DMS114 treated with DMSO at 0.1 percent for 48 hours (cell line): ENCODE data around the gene VWA8.
"Not testable (repeated sequence)": the region's sequence is repeated elsewhere in the genome, so short reads cannot be mapped to it uniquely, and the experiment has no call there.

Source experiments
- DNase-seq: peaks from one replicate; lab custom pipeline; 2025; ENCODE audit not compliant: unreplicated experiment; lab: John Stamatoyannopoulos, UW

VWA8 gene

DNA sequence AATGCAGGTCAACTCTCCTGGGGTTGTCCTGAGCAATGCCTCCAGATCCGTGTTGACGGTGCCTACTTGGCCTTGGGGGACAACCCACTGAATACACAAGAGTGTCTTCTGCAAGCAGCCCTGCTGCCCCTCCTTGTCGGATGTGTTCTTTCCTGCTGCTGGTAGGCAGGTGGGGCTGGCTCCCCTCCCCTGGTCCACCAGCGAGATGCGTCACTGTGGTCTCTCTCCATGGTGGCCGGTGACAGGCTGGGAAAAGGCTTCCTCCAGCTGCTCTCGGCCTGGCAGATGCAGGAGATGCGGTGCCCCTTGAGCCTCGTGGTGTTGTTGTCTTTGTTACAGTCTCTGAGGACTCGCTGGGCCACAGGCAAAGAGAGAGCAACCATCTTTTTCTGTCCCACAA lies 418.6 kb downstream of the VWA8 start:
- no peak for DNase-seq

DNA sequence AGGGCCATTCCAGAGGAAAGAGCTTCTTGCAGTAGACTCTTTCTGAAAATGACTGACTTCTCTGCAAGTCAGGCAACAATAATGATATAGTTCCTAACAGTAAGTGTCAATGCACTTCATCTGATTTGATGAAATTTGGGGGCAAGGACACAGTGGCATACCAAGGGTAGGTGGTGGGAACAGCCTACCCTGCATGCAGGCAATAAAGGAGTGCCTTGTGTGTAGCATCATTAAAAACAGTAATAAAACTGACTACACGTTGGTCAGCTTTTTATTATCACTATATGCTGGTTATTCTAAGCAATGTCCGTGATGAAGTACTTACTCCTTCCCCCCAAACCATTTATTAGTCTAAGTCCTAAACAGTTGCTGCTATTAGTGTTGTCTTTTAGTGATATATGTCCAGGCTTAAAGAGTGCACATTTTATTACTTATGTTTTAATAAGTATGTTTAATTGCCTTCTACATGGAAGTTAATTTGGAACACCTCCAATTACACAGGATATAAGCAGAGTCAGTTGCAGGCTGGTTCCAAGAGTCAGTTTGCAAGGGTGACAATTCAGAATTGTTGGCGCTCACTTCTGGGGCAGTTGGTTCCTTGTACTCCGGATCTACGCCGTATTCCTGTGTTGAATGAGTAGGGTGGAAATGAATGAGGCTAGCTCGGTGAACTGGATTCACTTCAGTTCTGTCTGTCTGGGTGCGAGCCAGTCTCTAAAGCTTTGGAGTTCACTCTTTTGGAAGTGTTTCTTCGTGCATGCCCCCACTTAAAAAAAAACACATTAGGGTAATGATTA lies 419.6 kb downstream of the VWA8 start:
- no peak for DNase-seq

DNA sequence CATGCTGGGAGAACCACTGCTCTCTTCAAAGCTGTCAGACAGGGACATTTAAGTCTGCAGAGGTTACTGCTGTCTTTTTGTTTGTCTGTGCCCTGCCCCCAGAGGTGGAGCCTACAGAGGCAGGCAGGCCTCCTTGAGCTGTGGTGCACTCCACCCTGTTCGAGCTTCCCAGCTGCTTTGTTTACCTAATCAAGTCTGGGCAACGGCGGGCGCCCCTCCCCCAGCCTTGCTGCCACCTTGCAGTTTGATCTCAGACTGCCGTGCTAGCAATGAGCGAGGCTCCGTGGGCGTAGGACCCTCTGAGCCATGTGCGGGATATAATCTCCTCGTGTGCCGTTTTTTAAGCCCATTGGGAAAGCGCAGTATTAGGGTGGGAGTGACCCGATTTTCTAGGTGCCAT lies 420.7 kb downstream of the VWA8 start:
- not testable (repeated sequence) for DNase-seq

DNA sequence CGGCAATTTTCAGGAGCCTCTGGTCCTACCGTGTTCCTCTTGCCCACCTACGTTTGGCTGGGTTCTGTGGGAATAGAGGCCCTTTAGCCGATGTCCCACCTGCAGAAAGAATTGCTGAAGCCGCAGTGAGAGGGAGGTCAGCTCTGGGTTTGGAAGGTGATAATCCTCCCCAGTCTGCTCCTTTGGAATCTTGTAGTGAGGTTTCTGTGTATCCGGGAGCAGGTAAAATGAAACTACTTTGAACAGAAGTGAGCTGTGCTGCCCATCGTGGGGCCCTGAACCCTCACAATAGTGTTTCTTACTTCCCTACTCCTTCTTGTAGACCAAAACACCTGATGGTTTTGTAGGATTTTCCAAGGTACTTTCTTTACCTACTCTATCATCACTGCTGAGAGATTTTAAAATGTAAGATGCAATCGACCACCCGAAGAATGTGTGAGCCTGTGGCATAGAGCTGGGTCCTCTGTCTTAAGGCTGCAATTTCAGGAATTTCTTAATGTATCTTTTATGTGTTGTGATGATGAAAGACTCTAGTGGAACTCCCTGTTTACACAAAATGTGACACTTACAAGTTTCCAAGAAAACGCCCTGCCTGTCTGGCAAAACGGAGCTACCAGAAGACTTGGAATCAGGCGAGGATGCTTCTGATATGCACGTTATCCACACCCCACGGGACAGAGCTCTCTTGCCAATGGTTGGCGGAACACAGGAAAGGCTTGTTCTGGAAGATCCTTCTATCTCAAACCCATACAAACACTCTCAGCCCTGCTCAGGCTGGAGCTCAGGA lies 427.4 kb downstream of the VWA8 start:
- no peak for DNase-seq

DNA sequence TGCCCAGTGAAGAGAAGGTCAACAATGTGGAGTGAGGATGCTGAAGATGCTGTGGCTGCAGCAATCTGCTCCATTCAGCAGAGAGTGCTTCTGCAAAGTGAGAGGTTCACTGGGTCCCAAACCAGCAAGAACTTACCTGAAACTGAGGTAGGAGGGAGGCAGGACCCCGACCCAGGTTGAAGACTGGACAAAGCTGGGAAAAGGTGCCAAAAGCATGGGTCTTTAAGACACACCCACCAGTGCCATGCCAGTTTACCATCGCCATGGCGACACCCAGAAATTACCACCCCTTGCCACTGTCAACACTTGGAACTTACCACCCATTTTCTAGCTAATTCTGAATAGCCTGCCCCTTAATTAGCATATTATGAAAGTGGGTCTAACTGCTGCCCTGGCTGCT lies 432.9 kb downstream of the VWA8 start:
- no peak for DNase-seq

DNA sequence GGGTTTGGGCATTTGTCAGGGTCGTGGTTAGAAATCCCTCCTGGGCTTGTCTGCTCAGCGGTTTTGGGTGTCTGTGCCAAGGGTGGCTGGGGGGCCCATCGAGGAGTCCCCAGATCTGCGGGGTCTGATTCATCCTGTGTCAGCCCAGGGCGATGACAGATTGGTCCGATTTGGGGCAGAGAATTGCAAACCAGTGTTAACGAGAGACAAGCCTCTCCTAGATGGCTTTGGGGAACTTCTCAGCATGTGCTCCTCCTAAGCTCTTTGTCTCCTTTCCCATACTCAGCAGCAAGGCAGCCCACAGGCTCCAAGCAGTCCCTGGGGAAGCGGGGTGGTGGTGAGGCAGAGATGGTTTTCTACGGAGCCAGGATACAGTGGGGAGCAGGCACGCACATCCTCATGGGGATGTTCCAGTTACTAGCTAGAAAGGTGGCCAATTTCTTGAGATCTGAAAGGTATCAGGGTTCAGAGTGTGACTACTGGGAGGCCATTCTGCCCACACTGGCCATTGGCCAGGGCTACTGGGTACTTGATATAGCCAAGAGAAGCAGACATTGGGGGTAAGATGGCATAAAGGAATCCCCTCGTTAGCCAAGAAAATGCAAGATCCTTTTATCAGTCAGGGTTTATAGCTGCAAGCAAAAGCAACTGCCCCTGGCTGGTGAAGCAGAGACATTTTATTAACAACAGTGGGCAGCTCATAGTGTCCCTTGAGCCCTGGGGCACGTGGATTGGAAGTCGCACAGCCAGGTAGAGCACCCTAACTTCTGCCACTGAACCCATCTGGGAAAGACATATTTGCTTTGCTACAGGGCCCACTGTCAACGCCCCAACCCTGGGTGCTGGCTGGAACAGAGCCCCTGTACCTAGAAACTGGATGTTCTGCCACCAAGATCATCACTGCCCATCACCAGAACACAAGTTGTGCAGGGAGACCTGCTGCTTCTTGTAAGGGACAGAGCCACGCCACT lies 440.0 kb downstream of the VWA8 start:
- DNase-seq: no peak

DNA sequence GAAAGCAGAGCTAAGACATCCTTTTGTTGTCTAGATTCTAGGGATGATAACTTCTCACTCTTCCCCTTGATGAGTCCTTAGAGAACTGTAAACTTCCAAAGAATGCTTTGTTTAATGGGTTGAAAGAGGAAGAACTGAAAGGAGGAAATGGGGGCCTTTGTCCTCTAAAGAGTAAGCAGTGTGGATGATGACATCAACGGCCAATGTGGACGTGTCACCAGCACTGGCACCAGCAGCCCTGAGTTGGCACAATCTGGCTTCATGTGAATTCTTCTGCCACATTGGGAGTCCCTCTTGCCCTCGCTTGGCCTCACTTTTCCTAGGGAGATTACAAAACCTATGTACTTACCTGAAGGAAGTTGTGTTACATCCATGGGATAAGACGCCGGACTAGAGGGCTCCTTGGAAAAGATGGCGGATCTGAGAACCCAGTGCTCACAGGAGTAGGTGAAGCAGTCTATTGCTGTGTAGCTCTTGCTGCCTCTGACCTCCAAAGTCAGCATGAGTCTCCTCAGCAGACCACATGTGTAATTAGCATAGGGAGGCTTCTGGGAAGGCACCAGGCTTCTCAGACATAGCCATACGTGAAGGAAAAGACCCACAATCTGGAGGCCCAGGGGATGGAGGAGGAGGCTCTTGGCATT lies 440.8 kb downstream of the VWA8 start:
- no peak for DNase-seq
